Mononuclear cell (primary cell): ENCODE data around the gene NDRG2. TPM values are rescaled to one million over a fixed set of nuclear protein-coding genes. Genes with fewer than 3 reads are reported as not detected.
"Not testable (repeated sequence)": the region's sequence is repeated elsewhere in the genome, so short reads cannot be mapped to it uniquely, and the experiment has no call there.

ENCODE experiments used
- H3K27me3 ChIP-seq: 2 replicates; pipeline ENCODE4 v1.6.0; 2011; ENCODE audit warnings: low read length, control low read depth; ENCODE audit not compliant: insufficient read depth
- H3K4me1 ChIP-seq: 2 replicates; pipeline ENCODE4 v1.5.1; 2011; ENCODE audit warnings: mild to moderate bottlenecking, low read length, control low read depth; ENCODE audit not compliant: insufficient read depth
- H3K4me3 ChIP-seq: 2 replicates; pipeline ENCODE4 v1.5.1; 2011; ENCODE audit warnings: mild to moderate bottlenecking, low read length, moderate library complexity
- H3K9me3 ChIP-seq: 2 replicates; pipeline ENCODE4 v1.5.1; 2011; ENCODE audit warnings: low read depth, mild to moderate bottlenecking, control low read depth, low read length
- total RNA-seq: library from RNA; depleted of rRNA; stranded (reverse); fragments of >200 nt; gene quantifications from one replicate; pipeline ENCODE4 v1.2.3, GENCODE V29; 2012

NDRG2 gene
- total RNA-seq, 1 donor = 9.7 TPM

DNA sequence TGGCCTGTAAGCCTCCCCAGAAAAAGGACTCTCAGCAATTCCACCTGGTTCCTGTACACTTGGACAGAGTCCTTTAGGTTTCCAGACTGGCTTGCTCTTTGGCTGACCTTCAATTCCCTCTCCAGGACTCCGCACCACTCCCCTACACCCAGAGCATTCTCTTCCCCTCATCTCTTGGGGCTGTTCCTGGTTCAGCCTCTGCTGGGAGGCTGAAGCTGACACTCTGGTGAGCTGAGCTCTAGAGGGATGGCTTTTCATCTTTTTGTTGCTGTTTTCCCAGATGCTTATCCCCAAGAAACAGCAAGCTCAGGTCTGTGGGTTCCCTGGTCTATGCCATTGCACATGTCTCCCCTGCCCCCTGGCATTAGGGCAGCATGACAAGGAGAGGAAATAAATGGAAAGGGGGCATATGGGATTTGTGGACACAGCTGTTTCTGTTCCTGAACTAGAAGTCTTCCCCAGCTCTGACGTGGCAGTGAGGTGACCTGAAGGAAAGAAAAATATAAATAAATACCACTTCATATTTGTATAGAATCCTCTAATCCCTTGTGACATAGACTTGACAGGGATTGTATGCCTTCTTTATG is 18.6 kb upstream of the NDRG2 start:
- no peak overlapping the region for H3K4me3 ChIP-seq
- H3K27me3 ChIP-seq = no peaks in the 10 kb centered on the region

DNA sequence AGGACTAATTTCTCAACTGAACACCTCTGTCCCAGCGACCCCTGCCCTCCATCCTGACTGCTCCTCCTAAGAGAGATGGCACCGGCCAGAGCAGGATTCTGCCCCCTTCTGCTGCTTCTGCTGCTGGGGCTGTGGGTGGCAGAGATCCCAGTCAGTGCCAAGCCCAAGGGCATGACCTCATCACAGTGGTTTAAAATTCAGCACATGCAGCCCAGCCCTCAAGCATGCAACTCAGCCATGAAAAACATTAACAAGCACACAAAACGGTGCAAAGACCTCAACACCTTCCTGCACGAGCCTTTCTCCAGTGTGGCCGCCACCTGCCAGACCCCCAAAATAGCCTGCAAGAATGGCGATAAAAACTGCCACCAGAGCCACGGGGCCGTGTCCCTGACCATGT is 18.1 kb upstream of the NDRG2 start:
- Histone ChIP-seq H3K4me1 (no peaks in the 10 kb centered on the region), H3K4me3 (no peak overlapping the region), H3K9me3 (no peaks in the 10 kb centered on the region), H3K27me3 (no peaks in the 10 kb centered on the region)

More for the DNA sequence above, 18.6 kb upstream of the NDRG2 start:
- Histone ChIP-seq H3K4me1 (no peaks in the 10 kb centered on the region), H3K9me3 (no peaks in the 10 kb centered on the region)

GRCh38 chr14:21041676-21042433 is 17.0 kb upstream of the NDRG2 start, which contains the start of gene RNASE7:
Gene RNASE7, plus strand, starts transcription at chr14:21042362. Its CDS starts 631 bp downstream, at chr14:21042993.
- Histone ChIP-seq H3K27me3 (no peaks in the 10 kb centered on the region), H3K4me1 (no peaks in the 10 kb centered on the region), H3K9me3 (no peaks in the 10 kb centered on the region), H3K4me3 (no peak within 1 kb of the TSS)

DNA sequence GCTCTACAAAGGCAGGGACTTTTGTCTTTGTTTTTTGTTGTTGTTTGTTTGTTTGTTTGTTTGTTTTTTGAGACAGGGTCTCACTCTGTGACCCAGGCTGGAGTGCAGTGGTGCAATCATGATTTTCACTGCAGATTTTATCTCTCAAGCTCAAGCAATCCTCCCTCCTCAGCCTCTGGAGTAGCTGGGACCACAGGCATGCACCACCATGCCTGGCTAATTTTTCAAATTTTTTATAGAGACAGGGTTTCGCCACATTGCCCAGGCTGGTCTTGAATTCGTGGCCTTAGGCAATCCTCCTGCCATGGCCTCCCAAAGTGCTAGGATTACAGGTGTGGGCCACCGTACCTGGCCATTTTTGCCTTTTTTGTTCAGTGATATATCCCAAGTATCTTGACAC is 16.1 kb upstream of the NDRG2 start:
- not testable (repeated sequence) for H3K4me1 ChIP-seq, H3K9me3 ChIP-seq, H3K27me3 ChIP-seq, H3K4me3 ChIP-seq

DNA sequence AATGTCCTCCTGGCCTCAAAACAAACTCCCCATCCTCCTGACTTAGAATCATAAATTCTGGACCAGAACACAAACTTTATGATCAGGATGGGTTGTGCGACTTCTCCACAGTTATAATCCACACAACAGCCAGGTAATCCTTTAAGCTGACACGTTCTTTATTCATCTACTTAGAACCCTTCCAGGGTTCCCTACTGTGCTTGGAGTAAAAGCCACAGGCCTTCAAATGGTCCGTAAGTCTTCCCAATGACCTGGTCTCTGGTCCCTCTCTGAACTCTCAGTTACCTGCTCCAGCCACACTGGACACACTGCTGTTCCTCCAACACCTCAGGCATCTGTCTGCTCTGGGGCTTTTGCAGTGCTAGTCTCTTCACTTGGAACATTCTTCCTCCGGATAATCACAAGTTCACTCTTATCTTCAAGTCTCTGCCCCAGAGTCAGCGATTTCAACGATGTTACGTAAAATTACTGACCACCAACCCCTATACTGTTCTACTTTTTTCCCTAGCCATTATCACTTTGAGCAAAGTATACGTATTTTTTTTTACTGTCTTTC is 15.6 kb upstream of the NDRG2 start:
- Histone ChIP-seq H3K9me3 (no peaks in the 10 kb centered on the region), H3K4me1 (no peaks in the 10 kb centered on the region), H3K27me3 (no peaks in the 10 kb centered on the region), H3K4me3 (no peak overlapping the region)

GRCh38 chr14:21039585-21040369 is 14.9 kb upstream of the NDRG2 start:
- H3K27me3 ChIP-seq = no peaks in the 10 kb centered on the region
- no peak overlapping the region for H3K4me3 ChIP-seq
- no peaks in the 10 kb centered on the region for H3K9me3 ChIP-seq
- H3K4me1 ChIP-seq = no peaks in the 10 kb centered on the region

DNA sequence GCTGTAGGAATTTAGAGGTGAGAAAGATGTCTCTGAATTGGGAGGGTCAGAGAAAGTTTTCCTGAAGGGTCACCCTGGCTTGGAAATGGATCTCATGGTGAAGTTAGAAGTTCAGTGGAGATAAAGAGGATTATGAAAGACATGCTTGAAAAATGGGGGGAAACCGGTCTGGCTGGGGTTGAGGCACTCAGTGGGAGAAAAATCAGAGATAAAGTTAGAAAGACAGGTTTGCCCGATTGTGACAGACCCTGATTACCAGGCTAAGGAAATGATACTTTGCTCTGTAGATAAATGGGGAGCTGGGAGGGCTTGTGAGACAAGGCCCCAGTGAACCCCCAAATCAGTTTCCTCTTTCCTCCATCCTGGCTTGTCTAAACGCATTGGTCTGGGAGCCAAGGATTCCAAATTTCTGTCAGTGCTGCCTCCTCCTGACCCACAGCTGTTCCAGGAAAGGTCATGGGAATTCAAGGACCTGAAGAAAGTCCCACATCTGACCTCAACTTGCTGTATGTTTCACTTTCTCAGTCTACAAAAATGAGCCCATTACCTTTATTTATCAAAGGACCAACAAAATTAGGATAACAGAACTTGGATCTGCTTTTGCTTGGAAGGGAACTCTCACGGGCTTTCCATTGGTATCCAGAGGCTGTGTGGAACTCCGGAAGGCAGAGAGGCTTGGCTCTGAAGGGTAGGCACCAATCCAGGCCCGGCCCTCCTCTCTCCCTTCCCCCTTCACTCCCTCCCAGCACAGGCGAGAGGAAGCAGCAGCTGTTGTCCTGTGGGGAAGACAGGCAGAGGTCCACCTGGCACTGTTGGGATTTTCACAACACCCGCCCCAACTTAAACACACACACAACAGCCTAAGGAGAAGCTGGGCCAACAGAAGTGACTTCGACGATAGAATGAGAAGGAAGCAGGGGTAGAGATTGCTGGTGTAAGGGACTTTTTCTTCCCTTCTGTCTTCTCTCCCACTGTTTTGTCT is 13.9 kb upstream of the NDRG2 start:
- no peak overlapping the region for H3K4me3 ChIP-seq
- no peaks in the 10 kb centered on the region for H3K4me1 ChIP-seq
- no peaks in the 10 kb centered on the region for H3K9me3 ChIP-seq

GRCh38 chr14:21037156-21037555 is 12.3 kb upstream of the NDRG2 start:
- Histone ChIP-seq H3K4me3 (no peak overlapping the region), H3K27me3 (no peaks in the 10 kb centered on the region), H3K4me1 (no peaks in the 10 kb centered on the region), H3K9me3 (no peaks in the 10 kb centered on the region)

More for the DNA sequence above, 13.9 kb upstream of the NDRG2 start:
- no peaks in the 10 kb centered on the region for H3K27me3 ChIP-seq

DNA sequence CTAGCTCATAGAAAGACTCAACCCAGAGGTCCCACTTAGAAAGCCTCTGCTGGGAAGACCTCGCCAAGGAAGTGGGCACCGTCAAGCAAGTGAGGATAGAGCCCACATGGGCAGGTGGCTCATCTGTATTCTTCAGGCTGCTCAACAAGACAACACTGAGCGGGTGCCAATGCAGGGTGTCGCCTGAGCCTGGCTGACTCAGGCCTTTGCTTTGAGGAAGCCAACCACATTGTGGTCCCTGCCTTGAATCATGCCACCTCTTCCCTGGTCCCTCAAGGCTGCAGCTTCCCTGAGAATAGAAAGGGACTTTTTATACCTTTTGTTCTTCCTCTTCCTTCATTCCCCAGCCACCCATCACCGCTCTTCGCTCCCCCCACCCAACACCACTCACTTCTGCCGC is 11.9 kb upstream of the NDRG2 start:
- no peaks in the 10 kb centered on the region for H3K27me3 ChIP-seq
- no peaks in the 10 kb centered on the region for H3K4me1 ChIP-seq
- no peaks in the 10 kb centered on the region for H3K9me3 ChIP-seq
- no peak overlapping the region for H3K4me3 ChIP-seq

DNA sequence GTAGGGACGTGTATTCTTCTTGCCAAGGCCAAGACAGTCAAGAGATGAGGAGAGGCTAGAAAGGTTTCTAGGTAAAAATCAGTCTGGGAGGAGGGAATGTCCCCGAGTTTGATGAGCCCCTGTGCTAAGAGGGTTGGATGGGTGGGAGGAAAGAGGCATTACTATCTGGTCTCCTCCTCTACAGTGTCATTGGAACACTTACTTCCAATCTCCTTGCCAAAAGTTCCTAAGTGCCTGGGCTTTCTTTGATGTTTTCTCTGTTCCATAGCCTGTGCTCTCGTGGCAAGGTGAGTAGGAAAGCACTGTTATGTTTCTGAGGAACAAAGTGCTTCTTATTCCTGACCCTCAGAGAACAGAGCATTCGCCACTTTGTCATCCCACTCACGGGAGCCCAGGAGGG is 9.8 kb upstream of the NDRG2 start, which contains the start of gene RNASE13:
RNASE13 (minus strand) TSS at position 101 of the 400 bp plus-strand sequence. CDS start 519 bp downstream, outside the sequence.
- Histone ChIP-seq H3K4me3 (no peak within 1 kb of the TSS), H3K4me1 (no peaks in the 10 kb centered on the region), H3K9me3 (no peaks in the 10 kb centered on the region), H3K27me3 (no peaks in the 10 kb centered on the region)

GRCh38 chr14:21033133-21033698 is 8.4 kb upstream of the NDRG2 start:
- H3K4me1 ChIP-seq = no peaks in the 10 kb centered on the region
- H3K9me3 ChIP-seq = no peaks in the 10 kb centered on the region
- no peak overlapping the region for H3K4me3 ChIP-seq
- H3K27me3 ChIP-seq = no peaks in the 10 kb centered on the region

GRCh38 chr14:21032326-21033132 is 7.7 kb upstream of the NDRG2 start:
- H3K27me3 ChIP-seq = no peaks in the 10 kb centered on the region
- H3K4me3 ChIP-seq = no peak overlapping the region
- H3K9me3 ChIP-seq = no peaks in the 10 kb centered on the region
- no peaks in the 10 kb centered on the region for H3K4me1 ChIP-seq

DNA sequence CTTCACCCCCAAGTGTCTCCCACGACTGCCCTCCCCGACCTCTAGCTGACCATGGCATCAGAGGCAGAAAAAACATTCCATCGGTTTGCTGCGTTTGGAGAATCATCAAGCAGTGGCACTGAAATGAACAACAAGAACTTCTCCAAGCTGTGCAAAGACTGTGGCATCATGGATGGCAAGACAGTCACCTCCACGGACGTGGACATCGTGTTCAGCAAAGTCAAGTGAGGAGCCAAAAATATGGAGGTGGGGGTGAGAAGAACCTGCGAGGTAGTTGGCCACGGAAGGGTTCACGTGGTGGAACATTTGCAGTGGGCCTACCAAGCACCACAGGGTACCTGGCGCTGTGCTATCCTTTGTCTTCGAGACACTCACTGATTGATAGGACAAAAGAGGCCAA is 5.7 kb upstream of the NDRG2 start:
- H3K9me3 ChIP-seq = no peaks in the 10 kb centered on the region
- no peaks in the 10 kb centered on the region for H3K27me3 ChIP-seq
- no peak overlapping the region for H3K4me3 ChIP-seq
- no peaks in the 10 kb centered on the region for H3K4me1 ChIP-seq
